ENCODE measurements around the gene POM121L2. TPM values are rescaled to one million over a fixed set of nuclear protein-coding genes. Genes with fewer than 3 reads are reported as not detected.
A peak's percentile ranks its signal among the peaks of the same experiment; 100 is the strongest.

Gene POM121L2
- total and polyA plus RNA-seq, 9 of the 15 experiments (the other 6 are each of a cell fraction or from before 2014, with no cell fraction given) = 0.23 to 0.45 TPM; not detected in 7

- TF ChIP-seq HMGXB4 (CRISPR knock-in tag; IDR thresholded peaks at IDR 0.05) = no peak
- TF ChIP-seq FOXM1 (IDR thresholded peaks at IDR 0.05; ENCODE audit: low read depth) = no peak
- no peak for TF ChIP-seq FOXM1 (CRISPR knock-in tag; IDR thresholded peaks at IDR 0.05; ENCODE audit: low read depth)
- TF ChIP-seq CHD1 (IDR thresholded peaks at IDR 0.05; ENCODE audit: low read length) = no peak
- no peak for TF ChIP-seq ETS2 (tag; IDR thresholded peaks at IDR 0.05; ENCODE audit: borderline replicate concordance, poor library complexity, severe bottlenecking)
- no peak for TF ChIP-seq ETV1 (tag; conservative IDR thresholded peaks at IDR 0.05; ENCODE audit: low read depth)
- TF ChIP-seq SP1 (CRISPR knock-in tag; IDR thresholded peaks at IDR 0.05) = peak; percentile 12; the same call in 1 of the 2 replicates
- no peak for TF ChIP-seq CHD4 (IDR thresholded peaks at IDR 0.05; ENCODE audit: insufficient read depth, insufficient replicate concordance, low read depth, low read length, poor library complexity, severe bottlenecking)
- no peak for TF ChIP-seq MBD2 (IDR thresholded peaks at IDR 0.05; ENCODE audit: borderline replicate concordance, low read depth)
- no peak for TF ChIP-seq ZNF699 (CRISPR knock-in tag; IDR thresholded peaks at IDR 0.05; ENCODE audit: insufficient replicate concordance)
- no peak for TF ChIP-seq E2F4 (CRISPR knock-in tag; IDR thresholded peaks at IDR 0.05; ENCODE audit: low read depth)
- TF ChIP-seq ZBTB11 (CRISPR knock-in tag; IDR thresholded peaks at IDR 0.05) = peak in 2 of 3 experiments; percentile 31 to 94; a peak in 3 of 6 replicates
- no peak for TF ChIP-seq ZEB2 (IDR thresholded peaks at IDR 0.05)
- TF ChIP-seq DEAF1 (CRISPR knock-in tag; IDR thresholded peaks at IDR 0.05) = no peak
- TF ChIP-seq KAT8 (IDR thresholded peaks at IDR 0.05; ENCODE audit: low read depth) = no peak
Measured at GRCh38 chr6:27279513-27280063, 32.5 kb downstream of the POM121L2 start (continued).
